ENCODE results near the gene DGCR8.
"Not testable (repeated sequence)": the region's sequence is repeated elsewhere in the genome, so short reads cannot be mapped to it uniquely, and the experiment has no call there.

DGCR8 gene

GRCh38 chr22:20065896-20066616 is 14.0 kb upstream of the DGCR8 start:
- in situ Hi-C loops (cut with MboI; ENCODE audit: low sequenced_read_pairs), result no loop called here

- in situ Hi-C loops (cut with MboI; ENCODE audit: low sequenced_read_pairs), result no loop called here
Observed at GRCh38 chr22:20066617-20067383, 13.2 kb upstream of the DGCR8 start.

GRCh38 chr22:20067384-20067682 is 12.7 kb upstream of the DGCR8 start:
- in situ Hi-C loops (cut with MboI; ENCODE audit: low sequenced_read_pairs), result not testable (repeated sequence)

- in situ Hi-C loops (cut with MboI; ENCODE audit: low sequenced_read_pairs), result no loop called here
Observed at GRCh38 chr22:20068640-20069039, 11.4 kb upstream of the DGCR8 start.

- in situ Hi-C loops (cut with MboI; ENCODE audit: low sequenced_read_pairs), result no loop called here
Observed at GRCh38 chr22:20069331-20070042, 10.6 kb upstream of the DGCR8 start.

GRCh38 chr22:20071524-20071972 is 8.5 kb upstream of the DGCR8 start:
- in situ Hi-C loops (cut with MboI; ENCODE audit: low sequenced_read_pairs), result no loop called here

- in situ Hi-C loops (cut with MboI; ENCODE audit: low sequenced_read_pairs), result no loop called here
Observed at GRCh38 chr22:20076627-20077172, 3.3 kb upstream of the DGCR8 start.

GRCh38 chr22:20080445-20080775 is 369 bp downstream of the DGCR8 start:
- in situ Hi-C loops (cut with MboI; ENCODE audit: low sequenced_read_pairs), result no loop called here

GRCh38 chr22:20080776-20081654 is 974 bp downstream of the DGCR8 start:
- in situ Hi-C loops (cut with MboI; ENCODE audit: low sequenced_read_pairs), result no loop called here

- in situ Hi-C loops (cut with MboI; ENCODE audit: low sequenced_read_pairs), result no loop called here
Observed at GRCh38 chr22:20083157-20083890, 3.3 kb downstream of the DGCR8 start.

- in situ Hi-C loops (cut with MboI; ENCODE audit: low sequenced_read_pairs), result no loop called here
Observed at GRCh38 chr22:20083891-20084546, 4.0 kb downstream of the DGCR8 start.

GRCh38 chr22:20084547-20085413 is 4.7 kb downstream of the DGCR8 start:
- in situ Hi-C loops (cut with MboI; ENCODE audit: low sequenced_read_pairs), result no loop called here

- in situ Hi-C loops (cut with MboI; ENCODE audit: low sequenced_read_pairs), result no loop called here
Observed at GRCh38 chr22:20085651-20086050, 5.6 kb downstream of the DGCR8 start.

GRCh38 chr22:20086101-20086599 is 6.1 kb downstream of the DGCR8 start:
- in situ Hi-C loops (cut with MboI; ENCODE audit: low sequenced_read_pairs), result no loop called here

GRCh38 chr22:20086763-20087162 is 6.7 kb downstream of the DGCR8 start:
- in situ Hi-C loops (cut with MboI; ENCODE audit: low sequenced_read_pairs), result no loop called here

GRCh38 chr22:20087319-20088262 is 7.5 kb downstream of the DGCR8 start:
- in situ Hi-C loops (cut with MboI; ENCODE audit: low sequenced_read_pairs), result no loop called here

- in situ Hi-C loops (cut with MboI; ENCODE audit: low sequenced_read_pairs), result no loop called here
Observed at GRCh38 chr22:20088263-20088648, 8.2 kb downstream of the DGCR8 start.
